Gastroesophageal sphincter (tissue), 4 donors: Measurements from ENCODE around the gene EML3. TPM values are rescaled to one million over a fixed set of nuclear protein-coding genes. Genes with fewer than 3 reads are reported as not detected.
A peak's percentile ranks its signal among the peaks of the same experiment; 100 is the strongest.
"Not testable (repeated sequence)": the region's sequence is repeated elsewhere in the genome, so short reads cannot be mapped to it uniquely, and the experiment has no call there.

Experiments used
- ATAC-seq: fragments of 150-250 bp; one replicate; pipeline ENCODE4 v1.9.1; 2016; ENCODE audit warnings: mild to moderate bottlenecking, moderate library complexity
- H3K27ac ChIP-seq, 4 donors: fragments of 200-600 bp; sonication (generic) in 3 of 4; 1 replicate in 3 of 4; 2 replicates in 1 of 4; pipeline ENCODE4 v1.5.1; 2016 to 2019
- H3K27me3 ChIP-seq: fragments of 200-600 bp; sonication (generic); one replicate; pipeline ENCODE4 v1.5.1; 2019
- H3K36me3 ChIP-seq, 2 donors: fragments of 200-600 bp; sonication (generic); one replicate each; pipeline ENCODE4 v1.5.1; 2019; ENCODE audit warnings: control low read depth in 1 of 2
- H3K4me1 ChIP-seq, 3 donors: fragments of 200-600 bp; sonication (generic); 1 replicate in 2 of 3; 2 replicates in 1 of 3; pipeline ENCODE4 v1.5.1; 2016 to 2019; ENCODE audit warnings: control low read depth in 2 of 3
- H3K4me3 ChIP-seq, 2 donors: fragments of 200-600 bp; sonication (generic); one replicate each; pipeline ENCODE4 v1.5.1; 2019; ENCODE audit warnings: mild to moderate bottlenecking in 1 of 2, moderate library complexity in 1 of 2
- H3K9me3 ChIP-seq, 3 donors: fragments of 200-600 bp; sonication (generic); one replicate each; pipeline ENCODE4 v1.5.1; 2017 to 2019; ENCODE audit warnings: control low read depth in 2 of 3
- EP300 ChIP-seq: sonication (generic); formaldehyde crosslinking; IDR thresholded peaks from one replicate; pipeline ENCODE4 v1.6.1; 2017; ENCODE audit warnings: antibody characterized with exemption, mild to moderate bottlenecking
- POLR2A ChIP-seq, 2 donors: fragments of 450-650 bp; IDR thresholded peaks; one replicate each; pipeline ENCODE4 v1.6.1; 2017; ENCODE audit warnings: antibody characterized with exemption in 2 of 2, mild to moderate bottlenecking in 2 of 2, moderate library complexity in 1 of 2
- POLR2AphosphoS5 ChIP-seq: sonication (generic); formaldehyde crosslinking; IDR thresholded peaks from one replicate; pipeline ENCODE4 v1.6.1; 2017; ENCODE audit warnings: antibody characterized with exemption
- WGBS, 2 donors: methylation state at CpG; one replicate each; pipeline ENCODE4 v1.1.5; 2018; ENCODE audit warnings: low coverage in 1 of 2; 5-methylcytosine and 5-hydroxymethylcytosine counted together
- total RNA-seq, 4 donors: library from RNA; depleted of rRNA; stranded (reverse); fragments of >200 nt; gene quantifications; one replicate each; pipeline ENCODE4 v1.1.0, GENCODE V29; 2016
- TF ChIP-seq, protein P1 (sequence below), 4 experiments: fragments of 200-600 bp in 2 of 4; fragments of 450-650 bp in 2 of 4; sonication (generic) in 1 of 4; IDR thresholded peaks; one replicate each; pipeline ENCODE4 v1.5.1; 2017 to 2019; ENCODE audit warnings: antibody characterized with exemption in 4 of 4, mild to moderate bottlenecking in 2 of 4, moderate library complexity in 2 of 4

The EML3 gene
- total RNA-seq, 4 donors from 2014 or later, result 25.4 to 36.7 (median 31.9) TPM

DNA sequence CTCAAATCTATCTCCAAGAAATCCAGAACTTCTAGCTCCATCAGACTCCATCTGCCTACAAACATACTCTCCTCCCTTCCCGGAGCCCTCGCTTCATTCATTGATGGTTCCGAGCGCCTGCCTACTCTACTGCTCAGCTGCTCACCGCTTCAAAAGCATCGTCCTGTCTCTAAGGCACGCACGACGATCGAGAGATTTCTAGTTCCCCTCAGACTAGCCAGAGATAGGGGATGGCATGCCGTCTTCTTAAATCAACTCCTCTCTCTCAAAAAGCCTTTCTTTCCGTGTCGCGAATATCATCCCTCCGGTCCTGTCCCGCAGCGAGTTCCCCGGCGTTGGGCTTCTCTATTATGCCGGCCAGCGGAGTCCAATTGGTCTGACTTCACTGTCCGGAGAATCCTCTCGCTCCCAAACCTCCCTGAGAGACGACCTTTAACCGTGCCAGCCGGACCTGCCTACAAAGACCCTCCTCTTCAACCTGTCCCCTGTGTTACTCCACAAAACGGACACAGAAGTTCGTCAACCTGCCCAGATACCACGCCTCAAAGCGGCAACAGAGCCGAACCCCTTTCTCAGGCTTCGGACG is 39.5 kb downstream of the EML3 start:
- 1% methylated on average over 24 to 33 of the region's 33 CpGs for WGBS, 2 donors
- Histone ChIP-seq H3K4me3 (peak overlapping the region; percentile 65 to 78), H3K4me1 (peaks cover 0 to 70% (median 21%) of the 10 kb centered on the region in 3 donors), H3K27ac (peak overlapping the region; percentile 66 to 94 (median 90)), H3K27me3 (no peaks in the 10 kb centered on the region), H3K36me3 (peaks cover 0 to 71% of the 10 kb centered on the region in 2 donors), H3K9me3 (no peaks in the 10 kb centered on the region)
- no peak for ATAC-seq
- TF ChIP-seq POLR2A (IDR thresholded peaks at IDR 0.05), result no peak

DNA sequence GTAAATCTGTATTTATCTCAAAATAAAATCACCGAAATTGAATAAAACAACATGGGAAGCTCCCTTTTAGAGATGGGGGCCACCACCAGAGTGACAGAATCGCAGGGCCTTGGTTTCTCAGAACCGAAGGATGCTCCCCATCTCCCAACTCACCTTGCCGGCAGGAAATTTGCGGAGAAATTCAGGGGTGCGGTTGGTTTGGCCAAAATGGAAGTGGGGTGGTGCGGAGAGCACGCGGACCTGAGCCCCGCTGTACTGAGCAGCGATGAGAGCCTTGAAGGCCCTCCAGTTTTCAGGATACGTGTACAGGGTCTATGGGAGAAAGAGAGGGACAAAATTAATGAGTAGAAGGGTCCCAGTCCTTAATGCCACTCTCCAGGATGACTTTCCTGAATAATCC is 40.1 kb downstream of the EML3 start:
- Histone ChIP-seq H3K4me1 (peaks cover 0 to 70% (median 21%) of the 10 kb centered on the region in 3 donors), H3K27me3 (no peaks in the 10 kb centered on the region), H3K36me3 (peaks cover 0 to 71% of the 10 kb centered on the region in 2 donors), H3K27ac (peak overlapping the region in 3 of 4 donors; percentile 87 to 94 (median 93)), H3K4me3 (peak overlapping the region in 1 of 2 donors; percentile 65), H3K9me3 (no peaks in the 10 kb centered on the region)
- ATAC-seq, result no peak
- whole genome bisulfite sequencing, 2 donors, result 67 to 75% methylated on average over 10 to 11 of the region's 12 CpGs
- TF ChIP-seq POLR2AphosphoS5 (no peak), POLR2A (IDR thresholded peaks at IDR 0.05) (no peak), EP300 (no peak)
- TF ChIP-seq, protein P1, sequence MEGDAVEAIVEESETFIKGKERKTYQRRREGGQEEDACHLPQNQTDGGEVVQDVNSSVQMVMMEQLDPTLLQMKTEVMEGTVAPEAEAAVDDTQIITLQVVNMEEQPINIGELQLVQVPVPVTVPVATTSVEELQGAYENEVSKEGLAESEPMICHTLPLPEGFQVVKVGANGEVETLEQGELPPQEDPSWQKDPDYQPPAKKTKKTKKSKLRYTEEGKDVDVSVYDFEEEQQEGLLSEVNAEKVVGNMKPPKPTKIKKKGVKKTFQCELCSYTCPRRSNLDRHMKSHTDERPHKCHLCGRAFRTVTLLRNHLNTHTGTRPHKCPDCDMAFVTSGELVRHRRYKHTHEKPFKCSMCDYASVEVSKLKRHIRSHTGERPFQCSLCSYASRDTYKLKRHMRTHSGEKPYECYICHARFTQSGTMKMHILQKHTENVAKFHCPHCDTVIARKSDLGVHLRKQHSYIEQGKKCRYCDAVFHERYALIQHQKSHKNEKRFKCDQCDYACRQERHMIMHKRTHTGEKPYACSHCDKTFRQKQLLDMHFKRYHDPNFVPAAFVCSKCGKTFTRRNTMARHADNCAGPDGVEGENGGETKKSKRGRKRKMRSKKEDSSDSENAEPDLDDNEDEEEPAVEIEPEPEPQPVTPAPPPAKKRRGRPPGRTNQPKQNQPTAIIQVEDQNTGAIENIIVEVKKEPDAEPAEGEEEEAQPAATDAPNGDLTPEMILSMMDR (IDR thresholded peaks at IDR 0.05), result no peak

DNA sequence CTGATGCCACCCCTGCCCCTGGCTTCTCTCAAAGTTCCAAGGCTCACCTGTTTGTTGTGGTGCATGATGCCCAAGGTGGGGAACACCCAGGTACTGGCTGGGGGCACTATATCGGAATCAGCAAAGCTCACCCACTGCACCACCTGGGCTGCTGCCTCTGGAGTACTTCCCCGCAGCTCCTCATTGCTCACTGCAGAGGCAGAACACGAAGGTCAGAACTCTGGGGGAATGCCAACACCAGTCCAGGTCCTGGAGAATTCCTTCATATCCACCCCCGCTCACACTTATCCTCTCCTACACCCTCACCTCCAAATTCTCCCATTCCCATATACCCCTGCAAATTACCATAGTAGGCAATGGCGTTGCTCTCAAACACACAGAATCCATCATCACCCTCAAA is 41.1 kb downstream of the EML3 start:
- not testable (repeated sequence) for ATAC-seq, H3K9me3 ChIP-seq, H3K4me3 ChIP-seq, H3K27me3 ChIP-seq
- H3K36me3 ChIP-seq, result peaks cover 0 to 71% of the 10 kb centered on the region in 2 donors
- H3K27ac ChIP-seq, result peak overlapping the region in 2 of 4 donors; percentile 93 to 94
- 74 to 76% methylated on average over 4 of the region's 5 CpGs for WGBS, 2 donors
- H3K4me1 ChIP-seq, result peaks cover 0 to 66% (median 21%) of the 10 kb centered on the region in 3 donors

DNA sequence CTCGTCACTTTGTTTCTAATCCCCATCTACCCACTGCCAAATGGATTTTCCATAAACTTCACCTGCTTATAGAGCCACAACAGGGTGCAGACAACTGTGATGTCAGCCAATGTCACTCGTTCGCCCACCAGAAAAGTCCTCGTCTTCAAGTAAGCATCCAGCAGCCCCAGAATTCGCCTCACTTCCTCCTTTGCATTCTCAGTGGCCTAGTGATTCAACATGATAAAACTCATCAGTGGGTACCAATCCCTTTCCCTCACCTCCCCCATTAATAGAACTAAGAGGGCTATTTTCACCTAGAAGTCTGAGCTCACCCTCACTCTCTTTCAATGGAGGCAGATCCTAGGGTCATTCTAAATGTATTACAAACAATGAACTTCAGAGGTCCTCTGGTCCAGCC is 41.7 kb downstream of the EML3 start:
- WGBS, 2 donors, result 86 to 92% methylated on average over 5 of the region's 5 CpGs
- not testable (repeated sequence) for H3K27me3 ChIP-seq, H3K4me3 ChIP-seq, H3K9me3 ChIP-seq, ATAC-seq
- Histone ChIP-seq H3K4me1 (peaks cover 0 to 60% (median 21%) of the 10 kb centered on the region in 3 donors), H3K27ac (peak overlapping the region in 2 of 4 donors; percentile 93 to 94), H3K36me3 (peaks cover 0 to 71% of the 10 kb centered on the region in 2 donors)

DNA sequence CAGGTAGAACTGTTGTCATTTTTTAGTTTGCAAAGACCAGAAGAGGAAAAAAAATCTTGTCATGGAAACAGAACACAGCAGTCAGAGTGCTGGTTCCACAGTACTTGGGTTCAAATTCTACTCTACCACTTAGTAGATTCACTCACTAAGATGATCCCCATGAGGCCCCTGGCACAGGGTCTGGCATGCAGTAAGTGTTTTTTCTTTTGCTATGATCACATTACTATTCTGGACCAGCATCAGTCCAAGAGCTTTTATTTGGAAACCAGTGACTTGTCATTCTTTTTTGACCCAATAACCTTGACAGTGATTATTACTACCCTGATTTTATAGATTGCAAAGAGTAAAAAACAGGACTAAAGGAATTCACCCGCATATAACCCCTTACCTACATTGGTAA is 43.0 kb downstream of the EML3 start:
- Histone ChIP-seq H3K9me3 (no peaks in the 10 kb centered on the region), H3K27me3 (no peaks in the 10 kb centered on the region), H3K27ac (peak overlapping the region in 2 of 4 donors; percentile 23 to 93), H3K4me1 (peaks cover 0 to 47% (median 8%) of the 10 kb centered on the region in 3 donors), H3K36me3 (peaks cover 0 to 79% of the 10 kb centered on the region in 2 donors), H3K4me3 (no peak overlapping the region)
- WGBS, 2 donors, result 54 to 89% methylated on average over 1 of the region's 1 CpG
- TF ChIP-seq, protein P1 (IDR thresholded peaks at IDR 0.05), result no peak
- TF ChIP-seq EP300 (no peak), POLR2AphosphoS5 (no peak), POLR2A (IDR thresholded peaks at IDR 0.05) (no peak)
- no peak for ATAC-seq

DNA sequence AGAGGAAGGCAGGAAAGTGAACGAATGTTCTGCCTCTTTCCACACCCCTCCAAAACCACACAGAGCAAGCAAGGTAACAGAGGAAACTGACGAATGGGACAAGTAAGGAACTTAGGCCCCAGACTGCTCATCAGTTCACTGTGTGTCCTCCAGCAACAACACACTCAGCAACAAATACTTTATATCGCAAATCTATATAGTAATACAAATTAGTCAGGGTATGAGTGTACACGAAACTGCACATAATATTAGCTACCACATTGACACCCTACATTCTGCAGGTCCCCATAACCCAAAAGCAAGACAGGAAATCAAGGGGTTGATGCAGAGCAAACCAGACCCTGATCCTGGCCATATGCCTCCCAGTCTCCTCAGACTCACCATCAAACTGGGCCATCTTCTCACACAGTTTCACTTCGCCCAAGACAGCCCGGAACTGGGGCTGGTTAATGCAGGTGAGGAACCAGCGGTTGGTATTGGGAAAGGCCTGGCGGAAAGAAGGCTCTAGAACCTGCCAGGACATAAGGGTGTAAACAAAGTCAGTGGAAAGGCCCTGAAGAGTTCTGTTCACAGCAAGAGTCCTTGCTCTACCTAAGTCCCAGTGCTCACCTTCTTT is 45.4 kb downstream of the EML3 start:
- no peaks in the 10 kb centered on the region for H3K9me3 ChIP-seq
- WGBS, 2 donors, result 60 to 75% methylated on average over 2 to 7 of the region's 8 CpGs
- no peak overlapping the region for H3K27ac ChIP-seq
- H3K4me1 ChIP-seq, result peaks cover 0 to 42% (median 0%) of the 10 kb centered on the region in 3 donors
- H3K27me3 ChIP-seq, result no peaks in the 10 kb centered on the region
- ATAC-seq, result no peak
- H3K4me3 ChIP-seq, result no peak overlapping the region
- no peak for TF ChIP-seq EP300
- TF ChIP-seq, protein P1 (IDR thresholded peaks at IDR 0.05), result no peak
- no peak for TF ChIP-seq POLR2A (IDR thresholded peaks at IDR 0.05)
- TF ChIP-seq POLR2AphosphoS5, result no peak
- H3K36me3 ChIP-seq, result peaks cover 0 to 100% of the 10 kb centered on the region in 2 donors
